GM18508 (cell line): ENCODE data around the gene CD68.
A peak's percentile ranks its signal among the peaks of the same experiment; 100 is the strongest.

Experiments
- ATAC-seq: cut with Tn5 transposase; IDR thresholded peaks from one replicate; pipeline ENCODE4 v1.9.1; 2021; ENCODE audit warnings: moderate number of reproducible peaks; ENCODE audit not compliant: insufficient read depth, unreplicated experiment

The CD68 gene

DNA sequence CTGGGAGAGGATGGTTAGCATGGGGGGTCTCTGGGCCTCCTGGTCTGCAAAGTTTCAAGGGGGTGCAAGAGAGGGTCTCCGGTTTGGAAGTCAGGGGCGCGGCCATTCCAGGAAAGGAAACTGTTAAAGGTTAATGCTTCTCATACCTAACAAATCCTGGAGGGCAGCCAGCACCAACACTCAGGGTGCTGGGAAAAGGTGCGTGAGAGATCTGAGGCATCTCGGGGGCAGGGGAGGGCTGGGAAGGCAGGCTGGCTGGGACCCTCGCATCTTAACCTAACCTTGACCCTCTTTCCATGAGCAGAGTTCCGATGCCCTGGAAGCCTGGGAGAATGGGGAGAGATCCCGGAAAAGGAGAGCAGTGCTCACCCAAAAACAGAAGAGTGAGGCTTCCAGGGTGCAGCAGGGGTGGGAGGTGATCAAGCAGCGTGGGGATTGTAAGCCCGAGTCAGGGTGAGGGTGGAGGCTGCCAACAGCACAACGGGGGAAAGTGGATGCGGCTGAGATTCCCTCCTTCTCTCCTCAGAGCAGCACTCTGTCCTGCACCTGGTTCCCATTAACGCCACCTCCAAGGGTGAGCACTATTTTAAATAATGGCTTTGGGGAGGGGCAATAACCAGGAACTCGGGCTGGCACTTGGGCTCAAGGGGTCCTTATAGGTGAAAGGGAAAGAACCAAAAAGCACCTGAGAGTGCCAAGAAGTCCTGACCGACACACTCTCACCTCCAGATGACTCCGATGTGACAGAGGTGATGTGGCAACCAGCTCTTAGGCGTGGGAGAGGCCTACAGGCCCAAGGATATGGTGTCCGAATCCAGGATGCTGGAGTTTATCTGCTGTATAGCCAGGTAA lies 19.9 kb upstream of the CD68 start:
- ATAC-seq = no peak

GRCh38 chr17:7560172-7561027 lies 19.0 kb upstream of the CD68 start:
- ATAC-seq = no peak

DNA sequence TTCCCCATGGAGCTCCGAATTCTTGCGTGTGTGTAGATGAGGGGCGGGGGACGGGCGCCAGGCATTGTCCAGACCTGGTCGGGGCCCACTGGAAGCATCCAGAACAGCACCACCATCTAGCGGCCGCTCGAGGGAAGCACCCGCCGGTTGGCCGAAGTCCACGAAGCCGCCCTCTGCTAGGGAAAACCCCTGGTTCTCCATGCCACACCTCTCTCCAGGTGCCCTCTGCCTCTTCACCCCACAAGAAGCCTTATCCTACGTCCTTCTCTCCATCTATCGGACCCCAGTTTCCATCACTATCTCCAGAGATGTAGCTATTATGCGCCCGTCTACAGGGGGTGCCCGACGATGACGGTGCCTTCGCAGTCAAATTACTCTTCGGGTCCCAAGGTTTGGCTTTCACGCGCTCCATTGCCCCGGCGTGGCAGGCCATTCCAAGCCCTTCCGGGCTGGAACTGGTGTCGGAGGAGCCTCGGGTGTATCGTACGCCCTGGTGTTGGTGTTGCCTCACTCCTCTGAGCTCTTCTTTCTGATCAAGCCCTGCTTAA lies 18.3 kb upstream of the CD68 start:
- ATAC-seq = no peak

GRCh38 chr17:7561589-7562207 lies 17.7 kb upstream of the CD68 start, which contains the start of gene SENP3:
Gene SENP3, plus strand, starts transcription at chr17:7561919. Its CDS starts 1,158 bp downstream, at chr17:7563077.
- ATAC-seq = no peak

DNA sequence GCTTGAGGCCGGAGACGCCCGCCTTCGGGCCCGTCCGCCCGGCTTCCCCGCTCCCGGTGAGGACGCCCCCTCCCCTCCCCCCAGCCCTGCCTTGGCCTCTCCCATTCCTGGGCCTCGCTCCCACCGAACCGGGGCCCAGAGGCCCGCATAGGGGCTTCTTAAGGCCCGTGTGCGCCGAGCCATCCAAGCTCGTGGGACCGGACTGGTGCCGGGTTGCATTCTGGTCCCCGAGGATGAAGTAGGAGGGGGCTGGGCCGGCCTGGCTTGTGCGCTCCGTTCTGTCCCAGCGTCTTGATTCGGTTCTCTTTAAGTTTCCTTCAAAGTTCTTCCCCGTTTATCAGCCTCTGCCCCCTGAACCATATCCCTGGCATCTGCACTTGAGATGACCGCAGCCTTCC lies 17.2 kb upstream of the CD68 start:
- no peak for ATAC-seq

DNA sequence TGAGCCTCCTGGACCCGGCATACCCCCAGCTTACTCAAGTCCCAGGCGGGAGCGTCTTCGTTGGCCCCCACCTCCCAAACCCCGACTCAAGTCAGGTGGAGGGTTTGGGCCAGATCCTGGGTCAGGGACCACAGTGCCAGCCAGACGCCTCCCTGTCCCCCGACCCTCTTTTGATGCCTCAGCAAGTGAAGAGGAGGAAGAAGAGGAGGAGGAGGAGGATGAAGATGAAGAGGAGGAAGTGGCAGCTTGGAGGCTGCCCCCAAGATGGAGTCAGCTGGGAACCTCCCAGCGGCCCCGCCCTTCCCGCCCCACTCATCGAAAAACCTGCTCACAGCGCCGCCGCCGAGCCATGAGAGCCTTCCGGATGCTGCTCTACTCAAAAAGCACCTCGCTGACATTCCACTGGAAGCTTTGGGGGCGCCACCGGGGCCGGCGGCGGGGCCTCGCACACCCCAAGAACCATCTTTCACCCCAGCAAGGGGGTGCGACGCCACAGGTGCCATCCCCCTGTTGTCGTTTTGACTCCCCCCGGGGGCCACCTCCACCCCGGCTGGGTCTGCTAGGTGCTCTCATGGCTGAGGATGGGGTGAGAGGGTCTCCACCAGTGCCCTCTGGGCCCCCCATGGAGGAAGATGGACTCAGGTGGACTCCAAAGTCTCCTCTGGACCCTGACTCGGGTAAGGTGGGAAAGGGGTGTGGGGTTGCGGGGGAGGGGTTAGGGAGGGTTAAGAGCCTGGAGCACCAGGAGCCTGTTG lies 16.1 kb upstream of the CD68 start:
- ATAC-seq = no peak

GRCh38 chr17:7569571-7569970 lies 9.9 kb upstream of the CD68 start:
- no peak for ATAC-seq

GRCh38 chr17:7570351-7570750 lies 9.1 kb upstream of the CD68 start:
- no peak for ATAC-seq

- peak; percentile 78 for ATAC-seq
These were observed 7.2 kb upstream of the CD68 start for GRCh38 chr17:7572338-7572587.

GRCh38 chr17:7572588-7573323 lies 6.7 kb upstream of the CD68 start:
- ATAC-seq = no peak

DNA sequence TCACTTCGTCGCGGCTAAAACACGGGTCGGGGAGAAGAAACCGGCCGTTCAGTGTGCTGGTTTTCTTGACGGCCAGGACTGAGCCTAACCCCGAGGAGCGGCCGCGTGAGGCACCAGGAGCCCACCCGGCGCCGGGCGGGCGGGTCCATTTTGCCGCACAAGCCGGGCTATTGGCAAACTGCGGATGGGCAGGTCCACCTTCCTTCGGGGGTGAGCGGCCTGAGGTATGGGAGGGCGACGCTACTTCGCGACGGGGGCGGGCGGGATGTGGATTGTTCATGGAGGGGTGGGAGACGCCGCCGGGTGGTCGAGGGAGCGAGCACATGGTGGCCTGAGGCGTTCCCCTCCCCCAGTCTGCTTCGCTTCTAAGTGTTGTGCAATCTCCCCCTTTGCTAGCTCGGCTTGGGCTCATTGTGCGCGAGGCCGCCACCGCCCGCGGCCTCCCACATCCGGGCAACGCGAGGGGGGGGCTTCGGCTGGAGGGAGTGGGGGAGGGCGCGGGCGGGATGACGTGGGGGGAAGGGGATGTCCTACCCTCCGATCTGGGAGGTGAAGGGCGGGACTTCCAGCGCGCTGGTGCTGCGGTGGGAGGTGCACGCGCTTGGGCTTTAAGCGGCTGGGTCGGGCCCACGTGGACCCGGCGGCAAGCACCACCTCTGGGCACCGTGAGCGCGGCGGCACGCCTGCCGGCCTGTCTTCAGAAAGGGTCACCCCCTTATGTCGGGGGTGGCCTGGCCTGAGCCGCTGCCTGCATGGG lies 5.9 kb upstream of the CD68 start:
- ATAC-seq = no peak

DNA sequence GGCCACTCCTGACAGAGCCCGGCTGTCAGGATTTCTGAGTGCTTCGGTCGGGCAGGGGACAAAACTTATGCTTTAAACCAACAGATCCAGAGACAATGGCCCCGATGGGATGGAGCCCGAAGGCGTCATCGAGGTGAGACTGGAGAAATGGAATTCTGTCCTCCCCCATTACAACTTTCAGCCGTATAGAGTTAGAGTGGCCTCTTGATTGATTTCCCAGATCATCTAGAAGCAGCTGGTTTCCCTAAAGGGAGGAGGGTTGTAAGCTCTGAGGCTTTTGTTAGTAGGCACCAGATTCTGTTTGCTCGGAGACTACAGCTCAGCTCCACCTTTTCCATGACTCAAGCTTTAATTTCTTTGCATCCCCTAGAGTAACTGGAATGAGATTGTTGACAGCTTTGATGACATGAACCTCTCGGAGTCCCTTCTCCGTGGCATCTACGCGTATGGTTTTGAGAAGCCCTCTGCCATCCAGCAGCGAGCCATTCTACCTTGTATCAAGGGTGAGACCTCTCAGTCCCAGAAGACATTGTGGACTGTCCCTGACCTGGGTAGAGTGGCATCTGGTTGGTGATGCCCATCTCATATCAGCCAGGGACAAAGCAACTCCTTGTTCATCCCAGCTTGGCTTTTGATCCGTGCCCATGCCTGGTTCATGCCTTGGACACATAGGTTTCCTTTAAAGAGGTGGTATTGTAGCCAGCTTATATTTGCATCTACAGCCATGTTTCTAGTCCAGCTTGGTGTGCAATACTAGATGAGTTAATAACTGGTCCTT lies 5.1 kb upstream of the CD68 start:
- no peak for ATAC-seq

DNA sequence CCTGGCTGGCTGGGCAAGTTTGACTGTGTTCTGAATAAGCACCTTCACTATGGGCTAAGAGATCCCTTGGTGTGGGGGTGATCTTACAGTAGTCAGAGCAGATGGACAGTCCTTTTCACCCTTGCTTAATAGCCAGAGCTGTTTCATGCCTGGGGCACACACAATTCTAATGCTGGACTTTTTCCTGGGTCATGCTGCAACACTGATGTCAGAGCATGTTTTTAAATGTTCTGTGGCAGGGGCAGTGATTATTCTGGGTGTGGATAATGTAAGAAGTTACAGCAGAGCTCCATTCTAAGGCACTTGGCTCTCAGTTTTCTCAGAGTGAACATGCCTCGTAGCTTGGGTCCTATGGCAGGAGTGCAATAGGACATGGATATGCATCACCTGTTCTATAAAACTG lies 4.0 kb upstream of the CD68 start:
- no peak for ATAC-seq

- ATAC-seq = no peak
These were observed 3.5 kb upstream of the CD68 start for GRCh38 chr17:7575959-7576358.

GRCh38 chr17:7576432-7576937 lies 3.0 kb upstream of the CD68 start:
- ATAC-seq = no peak

- ATAC-seq = no peak
These were observed 1.9 kb upstream of the CD68 start for GRCh38 chr17:7577327-7578199.
